ENCODE results near the gene ESRRA.
"Not testable (repeated sequence)": the region's sequence is repeated elsewhere in the genome, so short reads cannot be mapped to it uniquely, and the experiment has no call there.

ESRRA gene

DNA sequence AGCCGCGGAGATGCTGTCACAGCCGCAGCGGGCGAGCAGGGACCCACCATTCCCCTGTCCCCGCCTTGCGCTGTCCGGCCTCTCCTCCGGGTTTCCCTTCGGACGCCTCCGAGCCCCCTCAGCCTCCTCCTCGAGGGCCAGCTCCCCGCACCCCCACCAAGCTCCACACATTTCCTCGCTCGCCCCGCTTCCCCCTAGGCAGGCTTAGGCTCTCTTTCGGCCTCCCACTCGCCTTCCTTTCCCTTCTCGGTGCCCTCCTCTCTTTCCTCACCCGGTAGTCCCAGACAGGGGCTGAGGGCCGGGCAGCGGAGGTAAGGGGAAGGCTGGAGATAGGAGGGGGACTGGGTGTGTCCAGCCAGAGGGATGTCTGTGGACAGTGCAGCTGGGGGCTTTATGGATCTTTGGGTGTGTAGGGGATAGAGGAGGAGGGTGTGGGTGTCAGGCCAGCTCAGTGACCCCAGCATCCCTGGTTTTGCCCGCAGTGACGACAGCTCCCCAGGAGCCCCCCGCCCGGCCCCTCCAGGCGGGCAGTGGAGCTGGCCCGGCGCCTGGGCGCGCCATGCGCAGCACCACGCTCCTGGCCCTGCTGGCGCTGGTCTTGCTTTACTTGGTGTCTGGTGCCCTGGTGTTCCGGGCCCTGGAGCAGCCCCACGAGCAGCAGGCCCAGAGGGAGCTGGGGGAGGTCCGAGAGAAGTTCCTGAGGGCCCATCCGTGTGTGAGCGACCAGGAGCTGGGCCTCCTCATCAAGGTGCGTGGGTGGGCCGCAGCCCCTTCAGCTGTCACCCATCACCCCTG is 12.7 kb upstream of the ESRRA start:
- no peak for DNase-seq

DNA sequence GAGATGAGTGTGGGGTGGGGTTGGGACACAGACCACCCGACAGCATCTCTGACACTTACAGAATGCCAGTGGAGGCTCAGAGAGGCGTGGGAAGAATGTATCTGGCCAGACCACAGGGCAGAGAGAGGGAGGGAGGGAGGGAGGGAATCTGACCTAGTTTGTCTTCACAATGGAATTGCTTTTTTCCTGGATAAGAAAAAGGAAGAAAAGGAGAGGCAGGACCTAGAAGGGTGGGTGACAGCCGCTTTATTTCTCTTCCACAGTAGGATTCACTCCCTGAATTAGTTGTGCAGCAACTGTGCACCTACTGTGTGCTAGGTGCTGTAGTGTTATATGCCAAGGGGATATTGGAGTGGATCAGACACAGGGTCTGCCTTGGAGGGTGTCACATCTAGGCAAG is 10.6 kb upstream of the ESRRA start:
- no peak for DNase-seq

DNA sequence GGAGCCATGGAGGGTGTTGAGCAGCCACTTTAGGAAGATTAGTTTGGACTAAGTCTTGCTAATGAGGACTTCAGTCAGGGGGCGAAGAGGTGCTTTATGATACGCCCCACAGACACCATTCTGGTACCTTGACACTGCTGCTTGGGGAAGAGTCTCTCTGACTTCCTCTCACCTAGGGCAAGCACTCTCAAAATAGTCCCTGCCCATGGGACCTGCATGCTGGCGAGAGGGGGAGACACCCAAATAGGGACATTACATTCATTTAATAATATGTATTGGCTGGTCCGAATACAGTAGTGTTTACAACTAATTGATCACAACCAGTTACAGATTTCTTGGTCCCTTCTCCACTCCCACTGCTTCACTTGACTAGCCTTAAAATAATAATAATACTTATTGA is 9.6 kb upstream of the ESRRA start:
- DNase-seq, result no peak

DNA sequence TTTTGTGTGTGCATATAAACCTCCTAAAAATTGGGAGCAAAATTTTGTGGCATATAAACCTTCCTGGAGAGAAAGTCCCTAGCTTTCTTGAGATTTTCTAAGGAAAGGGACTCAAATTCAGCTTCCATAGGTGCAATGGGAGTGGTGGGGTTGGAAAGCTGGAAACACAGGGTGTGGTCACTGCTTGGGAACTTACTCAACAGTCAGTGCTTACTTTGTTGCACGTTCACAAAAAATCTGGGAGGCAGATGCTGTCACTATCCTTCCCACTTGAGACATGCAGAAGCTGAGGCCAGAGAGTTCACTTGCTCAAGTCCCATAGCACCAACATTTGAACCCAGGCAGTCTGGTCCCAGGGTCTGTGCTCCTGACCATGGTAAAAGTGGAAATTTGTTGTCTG is 9.1 kb upstream of the ESRRA start:
- no peak for DNase-seq

DNA sequence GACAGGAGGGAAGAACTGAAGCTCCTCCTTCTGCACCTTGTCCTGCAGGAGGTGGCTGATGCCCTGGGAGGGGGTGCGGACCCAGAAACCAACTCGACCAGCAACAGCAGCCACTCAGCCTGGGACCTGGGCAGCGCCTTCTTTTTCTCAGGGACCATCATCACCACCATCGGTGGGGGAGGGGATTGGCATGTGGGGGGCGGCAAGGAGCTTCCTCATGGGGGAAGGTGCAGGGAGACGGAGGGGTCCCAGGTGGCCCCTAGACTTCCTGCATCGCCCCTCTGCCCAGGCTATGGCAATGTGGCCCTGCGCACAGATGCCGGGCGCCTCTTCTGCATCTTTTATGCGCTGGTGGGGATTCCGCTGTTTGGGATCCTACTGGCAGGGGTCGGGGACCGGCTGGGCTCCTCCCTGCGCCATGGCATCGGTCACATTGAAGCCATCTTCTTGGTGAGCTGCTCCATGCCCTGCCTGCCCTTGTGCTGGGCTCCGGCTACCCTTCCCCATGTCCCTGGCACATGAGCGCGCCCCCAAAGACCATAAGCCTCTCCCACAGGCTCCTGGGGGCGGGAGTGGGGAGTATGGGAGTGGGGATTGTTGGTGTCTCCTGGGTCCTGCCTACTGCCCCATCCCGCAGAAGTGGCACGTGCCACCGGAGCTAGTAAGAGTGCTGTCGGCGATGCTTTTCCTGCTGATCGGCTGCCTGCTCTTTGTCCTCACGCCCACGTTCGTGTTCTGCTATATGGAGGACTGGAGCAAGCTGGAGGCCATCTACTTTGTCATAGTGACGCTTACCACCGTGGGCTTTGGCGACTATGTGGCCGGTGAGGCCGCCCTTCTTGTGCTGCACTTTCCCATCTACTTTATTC is 8.3 kb upstream of the ESRRA start:
- DNase-seq, result no peak

DNA sequence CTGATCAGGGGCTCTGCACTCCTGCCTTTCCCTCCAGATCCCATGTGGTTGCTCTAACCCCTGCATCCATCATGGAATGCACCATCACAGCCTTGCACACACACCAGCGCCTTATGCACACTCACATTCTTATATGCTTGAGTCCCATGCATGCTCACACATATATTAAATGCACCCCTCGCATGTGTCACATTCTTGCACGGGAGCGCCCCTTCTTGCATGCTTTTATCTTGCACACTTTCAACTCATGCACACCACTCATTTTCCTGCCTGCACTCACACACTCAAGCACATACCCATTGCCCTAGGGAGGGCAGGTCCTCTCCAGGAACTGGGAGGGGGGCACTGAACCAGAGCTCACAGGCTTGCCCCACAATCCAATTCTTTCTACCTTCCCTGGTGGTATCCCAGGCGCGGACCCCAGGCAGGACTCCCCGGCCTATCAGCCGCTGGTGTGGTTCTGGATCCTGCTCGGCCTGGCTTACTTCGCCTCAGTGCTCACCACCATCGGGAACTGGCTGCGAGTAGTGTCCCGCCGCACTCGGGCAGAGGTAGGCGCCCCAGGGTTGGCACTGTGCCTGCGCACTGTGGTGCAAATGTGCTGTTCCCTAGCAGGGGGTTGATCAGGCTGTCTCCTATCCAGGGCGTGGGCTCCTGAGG is 7.5 kb upstream of the ESRRA start:
- no peak for DNase-seq

DNA sequence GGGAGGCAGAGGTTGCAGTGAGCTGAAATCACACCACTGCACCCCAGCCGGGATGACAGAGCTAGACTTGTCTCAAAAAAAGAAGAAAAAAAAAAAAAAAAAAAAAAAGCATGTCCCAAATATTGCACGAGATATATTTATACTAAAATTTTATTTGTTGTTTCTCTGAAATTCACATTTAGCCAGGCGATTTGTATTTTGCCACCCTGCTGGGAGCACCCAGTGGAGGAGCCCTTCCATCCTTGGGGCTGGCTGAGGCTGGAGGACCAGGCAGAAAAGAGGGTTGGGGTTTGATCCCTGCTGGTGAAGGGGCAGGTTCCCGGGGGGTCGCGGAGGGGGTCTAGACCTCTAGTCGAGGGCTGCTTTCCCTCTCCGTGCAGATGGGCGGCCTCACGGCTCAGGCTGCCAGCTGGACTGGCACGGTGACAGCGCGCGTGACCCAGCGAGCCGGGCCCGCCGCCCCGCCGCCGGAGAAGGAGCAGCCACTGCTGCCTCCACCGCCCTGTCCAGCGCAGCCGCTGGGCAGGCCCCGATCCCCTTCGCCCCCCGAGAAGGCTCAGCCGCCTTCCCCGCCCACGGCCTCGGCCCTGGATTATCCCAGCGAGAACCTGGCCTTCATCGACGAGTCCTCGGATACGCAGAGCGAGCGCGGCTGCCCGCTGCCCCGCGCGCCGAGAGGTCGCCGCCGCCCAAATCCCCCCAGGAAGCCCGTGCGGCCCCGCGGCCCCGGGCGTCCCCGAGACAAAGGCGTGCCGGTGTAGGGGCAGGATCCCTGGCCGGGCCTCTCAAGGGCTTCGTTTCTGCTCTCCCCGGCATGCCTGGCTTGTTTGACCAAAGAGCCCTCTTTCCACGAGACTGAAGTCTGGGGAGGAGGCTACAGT is 6.1 kb upstream of the ESRRA start:
- DNase-seq, result no peak

DNA sequence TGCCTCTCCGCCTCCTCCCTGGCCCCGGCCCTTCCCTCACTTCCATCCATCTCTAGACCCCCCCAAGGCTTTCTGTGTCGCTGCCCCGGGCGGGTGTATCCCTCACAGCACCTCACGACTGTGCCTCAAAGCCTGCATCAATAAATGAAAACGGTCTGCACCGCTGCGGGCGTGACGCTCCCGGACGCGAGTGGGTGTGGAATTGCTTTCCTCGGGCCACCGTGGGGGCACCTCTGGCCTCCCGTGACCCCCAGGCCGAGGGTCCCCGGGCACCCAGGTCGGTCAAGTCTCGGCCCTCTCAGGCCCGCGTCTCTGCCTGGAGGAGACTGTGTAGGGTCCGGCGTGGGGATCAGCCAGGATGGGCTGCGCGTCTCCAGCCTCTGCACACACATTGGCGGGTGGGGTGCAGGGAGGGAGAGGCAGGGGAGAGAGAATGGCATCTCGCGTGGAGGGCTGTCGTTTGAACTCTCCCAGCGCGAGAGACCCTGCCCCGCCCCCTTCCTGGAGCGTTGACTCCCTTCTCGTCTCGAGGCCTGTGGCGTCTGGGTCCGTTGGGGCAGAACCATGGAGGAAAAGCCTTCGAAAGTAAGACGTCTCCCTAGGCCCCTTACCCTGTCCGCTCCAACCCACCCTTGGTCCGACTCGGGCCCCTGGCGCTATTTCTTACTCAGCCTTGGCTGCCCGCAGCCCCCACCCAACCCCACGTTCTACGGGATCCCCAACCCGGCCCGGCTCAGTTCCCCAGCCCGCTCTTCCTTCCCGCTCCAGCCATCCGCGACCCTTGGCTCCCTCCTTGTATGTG is 5.3 kb upstream of the ESRRA start, which contains the start of gene CATSPERZ:
Gene CATSPERZ (plus strand): TSS at position 512 of the 802 bp plus-strand sequence. CDS start 53 bp downstream, at position 565.
- no peak for DNase-seq

DNA sequence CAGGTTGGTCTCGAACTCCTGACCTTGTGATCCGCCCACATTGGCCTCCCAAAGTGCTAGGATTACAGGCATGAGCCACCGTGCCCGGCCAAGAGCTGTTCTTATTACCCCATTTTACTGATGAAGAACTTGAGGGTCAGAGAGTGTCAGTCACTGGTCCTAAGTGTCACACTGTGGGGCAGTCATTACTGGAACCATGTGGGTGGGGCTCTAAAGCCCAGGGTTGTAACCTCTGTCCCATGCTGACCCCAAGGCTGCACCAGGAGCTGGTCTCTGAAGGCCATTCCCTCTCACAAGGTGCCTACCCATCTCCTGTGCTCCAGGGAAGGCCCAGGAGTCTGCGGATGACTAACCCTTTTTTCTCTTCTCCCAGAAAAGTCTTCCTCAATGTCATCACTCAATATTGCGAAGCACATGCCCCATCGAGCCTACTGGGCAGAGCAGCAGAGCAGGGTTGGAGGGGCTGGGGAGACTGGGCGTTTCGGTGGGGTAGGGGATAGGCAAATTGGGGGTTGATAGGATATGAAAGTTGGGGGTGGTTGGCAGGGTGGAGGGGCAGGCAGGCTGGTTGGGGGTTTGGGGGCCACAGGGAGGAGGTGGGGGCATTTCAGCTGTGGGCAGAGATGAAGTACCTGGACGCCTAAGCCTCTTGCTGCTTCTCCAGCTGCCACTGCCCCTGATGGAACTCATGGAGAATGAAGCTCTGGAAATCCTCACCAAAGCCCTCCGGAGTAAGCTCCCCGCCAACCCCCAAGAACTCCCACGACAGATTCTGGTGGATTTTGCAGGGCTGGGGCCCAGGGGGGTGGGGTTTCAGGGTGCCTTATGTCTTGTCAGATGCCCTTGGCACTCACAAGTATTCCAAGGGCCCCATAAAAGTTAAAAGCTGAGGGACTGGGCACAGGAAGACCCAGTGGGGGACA is 2.0 kb upstream of the ESRRA start:
- DNase-seq, result no peak

DNA sequence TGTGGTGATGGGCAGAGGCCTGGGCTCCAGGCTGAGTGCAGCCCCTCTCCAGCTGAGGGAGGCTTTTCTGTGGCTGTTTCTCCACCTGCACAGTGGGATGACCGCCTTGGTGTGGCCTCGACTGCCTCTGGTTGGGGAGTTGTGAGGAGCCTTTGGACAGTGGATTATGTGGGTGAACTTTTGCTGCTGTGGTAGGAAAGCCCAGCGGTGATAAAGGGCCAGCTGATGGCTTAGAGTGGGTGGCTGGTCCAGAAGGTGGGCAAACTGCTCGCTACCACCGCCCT is 1.4 kb upstream of the ESRRA start:
- no peak for DNase-seq

DNA sequence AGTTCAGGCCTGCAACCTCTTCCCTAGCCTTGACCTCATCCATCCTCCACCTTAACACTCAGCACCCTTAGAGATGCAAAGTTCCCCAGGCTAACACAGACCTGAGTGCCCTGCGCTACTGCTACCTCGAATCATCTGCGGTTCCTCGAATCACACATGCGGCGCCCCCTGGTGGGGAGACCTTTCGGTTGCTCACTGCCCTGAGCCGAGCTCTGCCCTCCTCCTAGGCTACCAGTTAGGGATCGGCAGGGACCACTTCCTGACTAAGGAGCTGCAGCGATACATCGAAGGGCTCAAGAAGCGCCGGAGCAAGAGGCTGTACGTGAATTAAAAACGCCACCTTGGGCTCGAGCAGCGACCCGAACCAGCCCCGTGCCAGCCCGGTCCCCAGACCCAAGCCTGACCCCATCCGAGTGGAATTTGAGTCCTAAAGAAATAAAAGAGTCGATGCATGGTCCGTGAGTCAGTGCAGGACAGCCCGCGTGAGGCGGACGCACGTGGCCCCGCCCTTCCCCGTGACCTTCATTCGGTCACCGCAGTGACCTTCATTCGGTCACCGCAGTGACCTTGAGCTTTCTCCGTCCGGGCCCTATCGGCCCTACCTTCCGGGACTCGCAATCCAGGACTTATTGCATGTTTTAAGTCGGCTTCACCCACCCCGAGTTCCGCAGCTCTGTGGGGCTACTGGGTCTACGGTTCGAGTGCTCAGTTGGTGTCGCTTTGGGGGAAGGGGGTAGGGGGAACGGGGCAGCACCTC is 830 bp upstream of the ESRRA start:
- DNase-seq, result peak; percentile 70

DNA sequence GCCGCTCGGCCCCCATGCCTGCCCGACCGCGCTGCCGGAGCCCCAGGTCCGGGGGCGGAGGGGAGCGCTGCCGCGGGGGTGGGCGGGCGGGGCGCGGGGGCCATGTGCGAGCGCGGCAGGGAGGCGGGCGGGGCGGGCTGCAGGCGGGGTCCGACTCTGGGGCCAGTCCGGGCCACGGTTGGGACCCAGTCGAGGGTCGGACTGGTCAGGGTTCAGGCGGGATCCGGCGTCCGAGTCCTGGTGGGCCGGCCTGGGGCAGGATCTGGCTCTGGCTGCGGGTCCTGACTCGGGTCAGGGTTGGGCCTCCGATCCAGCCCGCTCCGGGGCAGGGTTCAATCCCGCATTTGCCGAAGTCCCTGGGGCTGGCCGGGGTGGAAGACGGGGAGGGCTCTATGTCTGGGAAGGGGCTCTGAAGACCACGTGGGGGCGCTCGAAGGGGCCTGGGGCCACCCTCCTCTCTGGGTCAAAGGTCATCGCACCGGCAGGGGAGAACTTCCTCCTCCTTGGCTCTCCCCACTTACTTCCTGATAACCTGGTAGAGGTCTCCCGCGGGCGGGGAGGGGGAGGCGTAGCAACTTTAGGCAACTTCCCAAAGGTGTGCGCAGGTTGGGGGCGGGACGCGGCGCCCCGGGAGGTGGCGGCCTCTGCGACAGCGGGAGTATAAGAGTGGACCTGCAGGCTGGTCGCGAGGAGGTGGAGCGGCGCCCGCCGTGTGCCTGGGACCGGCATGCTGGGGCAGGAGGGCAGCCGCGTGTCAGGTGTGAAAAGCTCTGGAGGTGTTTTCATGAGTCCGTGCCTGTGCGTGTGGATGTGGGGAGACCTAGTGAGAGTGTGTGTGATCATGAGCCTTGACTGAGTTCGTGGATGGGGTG is 603 bp downstream of the ESRRA start:
- DNase-seq, result no peak

DNA sequence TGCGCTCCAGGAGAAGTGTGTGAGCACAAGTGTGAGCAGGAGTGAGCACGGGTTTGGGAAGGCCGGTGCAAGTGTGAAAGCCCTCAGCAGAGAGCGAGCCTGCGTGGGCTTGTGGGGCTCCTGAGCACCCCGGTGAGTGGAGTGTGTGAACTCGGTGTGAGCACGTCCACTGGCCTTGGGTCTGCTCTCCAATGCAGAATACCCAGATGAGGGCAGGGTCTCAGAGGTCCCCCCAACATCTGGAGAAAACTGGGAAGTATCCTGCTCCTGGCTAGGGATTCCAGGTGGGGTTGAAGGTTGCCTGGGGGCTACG is 1.2 kb downstream of the ESRRA start:
- DNase-seq, result no peak

DNA sequence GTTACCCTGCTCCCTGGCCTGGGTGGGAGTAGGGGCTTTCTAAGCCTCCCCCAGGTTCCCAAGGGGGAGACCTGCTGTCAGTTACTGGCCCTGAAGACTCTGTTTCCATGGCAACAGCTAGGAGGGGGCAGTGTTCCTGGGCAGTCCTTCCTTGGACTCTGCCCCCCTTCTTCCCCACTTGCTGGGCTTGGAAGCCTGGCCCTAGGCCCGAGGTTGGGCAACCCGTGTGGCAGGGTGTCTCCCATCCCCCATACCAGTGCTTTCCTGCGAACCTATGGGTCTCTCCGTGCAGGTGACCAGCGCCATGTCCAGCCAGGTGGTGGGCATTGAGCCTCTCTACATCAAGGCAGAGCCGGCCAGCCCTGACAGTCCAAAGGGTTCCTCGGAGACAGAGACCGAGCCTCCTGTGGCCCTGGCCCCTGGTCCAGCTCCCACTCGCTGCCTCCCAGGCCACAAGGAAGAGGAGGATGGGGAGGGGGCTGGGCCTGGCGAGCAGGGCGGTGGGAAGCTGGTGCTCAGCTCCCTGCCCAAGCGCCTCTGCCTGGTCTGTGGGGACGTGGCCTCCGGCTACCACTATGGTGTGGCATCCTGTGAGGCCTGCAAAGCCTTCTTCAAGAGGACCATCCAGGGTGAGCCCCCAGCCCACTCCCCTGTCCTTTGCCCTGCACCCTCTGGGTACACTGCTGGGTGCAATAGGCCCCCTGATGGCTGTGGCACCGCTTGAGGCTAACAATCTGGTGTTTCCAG is 1.7 kb downstream of the ESRRA start:
- no peak for DNase-seq

DNA sequence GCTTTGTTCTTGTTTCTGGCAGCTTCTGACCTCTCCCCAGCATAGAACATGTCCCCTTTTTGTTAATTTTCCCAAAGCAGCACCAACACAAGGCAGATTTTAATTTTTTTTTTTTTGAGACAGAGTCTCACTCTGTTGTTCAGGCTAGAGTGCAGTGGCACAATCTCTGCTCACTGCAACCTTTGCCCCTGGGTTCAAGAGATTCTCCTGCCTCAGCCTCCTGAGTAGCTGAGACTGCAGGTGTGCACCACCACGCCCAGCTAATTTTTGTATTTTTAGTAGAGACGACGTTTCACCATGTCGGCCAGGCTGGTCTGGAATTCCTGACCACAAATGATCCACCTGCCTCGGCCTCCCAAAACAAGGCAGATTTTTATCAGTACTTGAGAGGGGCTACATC is 2.5 kb downstream of the ESRRA start:
- DNase-seq, result not testable (repeated sequence)

DNA sequence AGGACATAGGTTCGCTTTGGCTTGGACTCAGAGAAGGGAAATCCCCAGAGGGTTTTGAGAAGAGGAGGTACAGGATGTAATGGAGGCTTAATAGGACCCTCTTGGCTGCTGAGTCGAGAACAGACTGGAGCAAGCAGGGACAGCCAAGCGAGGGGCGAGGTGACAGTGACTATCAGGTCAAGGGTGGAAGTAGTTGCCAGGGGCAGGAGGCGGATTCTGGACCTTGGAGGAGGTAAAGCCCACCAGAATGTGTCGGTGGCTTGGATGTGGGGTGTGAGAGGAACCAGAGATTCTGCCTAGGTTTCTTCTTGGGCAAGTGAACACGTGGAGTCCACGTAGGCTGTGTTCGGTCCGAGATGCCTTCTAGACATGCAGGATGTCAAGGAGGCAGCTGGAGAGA is 7.6 kb downstream of the ESRRA start:
- no peak for DNase-seq

DNA sequence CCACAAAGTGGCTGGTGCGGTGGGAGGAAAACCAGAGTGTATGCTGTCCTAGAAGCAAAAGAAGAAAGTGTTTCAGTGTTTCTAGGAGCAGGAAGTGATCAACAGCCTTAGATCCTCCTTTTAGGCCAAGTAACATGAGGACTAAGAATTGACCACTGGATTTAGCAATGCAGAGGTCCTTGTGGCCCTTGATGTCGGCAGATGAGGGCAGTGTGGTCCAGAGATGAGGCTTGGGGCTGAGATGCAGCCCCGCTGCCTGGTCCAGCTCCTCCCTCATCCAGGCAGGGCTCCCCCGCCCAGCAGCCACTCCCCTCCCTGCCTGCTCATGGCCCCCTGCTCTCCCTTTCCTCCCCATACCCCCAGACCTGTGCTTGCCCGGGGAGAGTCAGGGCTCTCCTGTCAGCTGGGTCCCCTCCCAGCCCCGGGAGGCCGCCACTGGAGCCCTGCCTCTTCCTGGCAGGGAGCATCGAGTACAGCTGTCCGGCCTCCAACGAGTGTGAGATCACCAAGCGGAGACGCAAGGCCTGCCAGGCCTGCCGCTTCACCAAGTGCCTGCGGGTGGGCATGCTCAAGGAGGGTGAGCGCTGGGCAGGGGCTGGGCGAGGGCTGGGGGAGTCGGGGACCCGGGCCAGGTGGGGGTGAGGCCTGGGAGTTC is 8.3 kb downstream of the ESRRA start:
- DNase-seq, result no peak
